ENCODE measurements around the gene MYO5B. TPM values are rescaled to one million over a fixed set of nuclear protein-coding genes. Genes with fewer than 3 reads are reported as not detected.
"Not testable (repeated sequence)": the region's sequence is repeated elsewhere in the genome, so short reads cannot be mapped to it uniquely, and the experiment has no call there.

Gene MYO5B
- total RNA-seq, 5 donors from 2014 or later (not counting 1 experiment from before 2014, with no cell fraction given), result 0.09 to 0.72 (median 0.50) TPM; not detected in 2

- CTCF ChIA-PET, result interaction anchor here in 1 of 2 donors (0.6 to 0.7 kb wide), 3 partner anchors 10 to 46 kb away, joined by 4 to 6 read pairs (median 4); no protein-coding TSS in a partner anchor
- peaks cover 57 to 64% (median 58%) of the 10 kb centered on the region in 3 donors for H3K4me1 Mint-ChIP-seq
- H3K27me3 Mint-ChIP-seq, result no peaks in the 10 kb centered on the region
- Histone ChIP-seq H3K4me3 (ENCODE audit: control insufficient read depth in 1 of 2, extremely low read depth in 1 of 2, low read length in 1 of 2) (peak within 1 kb of the TSS; percentile 89 to 91), H3K36me3 (ENCODE audit: control insufficient read depth in 2 of 2, extremely low read depth in 1 of 2, insufficient read depth in 1 of 2, low read length in 1 of 2) (no peaks in the 10 kb centered on the region), H3K9me3 (no peaks in the 10 kb centered on the region), H3K27ac (ENCODE audit: low read length) (peak within 1 kb of the TSS; percentile 92), H3K4me1 (ENCODE audit: control insufficient read depth in 1 of 2, extremely low read depth in 1 of 2, insufficient read depth in 2 of 2, low read length in 2 of 2) (peaks cover 14 to 34% of the 10 kb centered on the region in 2 experiments), H3K27me3 (replicated peaks in 1 of 2; ENCODE audit: control insufficient read depth in 2 of 2, extremely low read depth in 1 of 2, insufficient read depth in 2 of 2, low read length in 1 of 2) (no peaks in the 10 kb centered on the region)
- POLR2A ChIA-PET, result interaction anchor here (0.6 kb wide), 2 partner anchors 9 to 327 kb away, joined by 5 to 8 read pairs; no protein-coding TSS in a partner anchor
- H3K27ac Mint-ChIP-seq, result peak within 1 kb of the TSS; percentile 97
- H3K36me3 Mint-ChIP-seq, result peaks cover 15% of the 10 kb centered on the region
- peaks cover 0 to 14% (median 9%) of the 10 kb centered on the region in 3 donors for H3K9me3 Mint-ChIP-seq
- ATAC-seq (replicated peaks in 1 of 4), result peak; percentile 86 to 91 (median 88)
- under 1% methylated on average over 73 of the region's 74 CpGs for WGBS (ENCODE audit: insufficient coverage)
- peak within 1 kb of the TSS; percentile 91 to 99 (median 95) for H3K4me3 Mint-ChIP-seq
- peak; percentile 47 to 85 (median 62) for DNase-seq
Measured at GRCh38 chr18:49813319-49814146, 381.4 kb downstream of the MYO5B start, which contains the start of gene ACAA2. Gene ACAA2 (minus strand): TSS chr18:49813533. CDS start chr18:49813484, 49 bp downstream.

DNA sequence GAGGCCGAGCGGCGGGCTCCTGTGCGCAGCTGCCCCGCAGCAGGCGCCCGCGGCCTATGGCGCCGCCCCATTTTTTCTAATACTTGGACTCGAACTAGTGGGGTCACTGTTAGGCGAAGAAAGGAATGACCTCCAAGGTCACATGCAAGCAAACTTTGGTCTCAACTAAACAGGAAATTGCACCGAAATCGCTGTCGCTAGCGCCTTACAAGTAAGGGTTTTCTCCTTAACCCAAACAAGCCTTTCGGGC, 382.0 kb downstream of the MYO5B start:
- H3K4me3 Mint-ChIP-seq, result peak overlapping the region; percentile 91 to 99 (median 95)

GRCh38 chr18:49812286-49813068, 382.5 kb downstream of the MYO5B start:
- CTCF ChIA-PET, result no interaction called here
- Histone ChIP-seq H3K27ac (ENCODE audit: low read length) (peak overlapping the region; percentile 92), H3K9me3 (no peaks in the 10 kb centered on the region), H3K4me3 (ENCODE audit: control insufficient read depth in 1 of 2, extremely low read depth in 1 of 2, low read length in 1 of 2) (peak overlapping the region; percentile 89 to 91), H3K4me1 (ENCODE audit: control insufficient read depth in 1 of 2, extremely low read depth in 1 of 2, insufficient read depth in 2 of 2, low read length in 2 of 2) (peaks cover 8 to 25% of the 10 kb centered on the region in 2 experiments), H3K27me3 (replicated peaks in 1 of 2; ENCODE audit: control insufficient read depth in 2 of 2, extremely low read depth in 1 of 2, insufficient read depth in 2 of 2, low read length in 1 of 2) (no peaks in the 10 kb centered on the region), H3K36me3 (ENCODE audit: control insufficient read depth in 2 of 2, extremely low read depth in 1 of 2, insufficient read depth in 1 of 2, low read length in 1 of 2) (no peaks in the 10 kb centered on the region)
- H3K27ac Mint-ChIP-seq, result peak overlapping the region; percentile 97
- no peaks in the 10 kb centered on the region for H3K27me3 Mint-ChIP-seq
- H3K4me1 Mint-ChIP-seq, result peaks cover 48 to 61% (median 50%) of the 10 kb centered on the region in 3 donors
- POLR2A ChIA-PET, result no interaction called here
- 72% methylated on average over 10 of the region's 13 CpGs for WGBS (ENCODE audit: insufficient coverage)
- peaks cover 26% of the 10 kb centered on the region for H3K36me3 Mint-ChIP-seq
- peak in 1 of 35 experiments; percentile 10 for DNase-seq
- H3K4me3 Mint-ChIP-seq, result peak overlapping the region; percentile 91 to 99 (median 95)
- peak in 1 of 4 experiments; percentile 1 for ATAC-seq (replicated peaks in 1 of 4)
- H3K9me3 Mint-ChIP-seq, result peaks cover 0 to 21% (median 11%) of the 10 kb centered on the region in 3 donors

More for the DNA sequence above, 382.0 kb downstream of the MYO5B start:
- peak overlapping the region; percentile 97 for H3K27ac Mint-ChIP-seq
- H3K36me3 Mint-ChIP-seq, result peaks cover 21% of the 10 kb centered on the region
- Histone ChIP-seq H3K4me3 (ENCODE audit: control insufficient read depth in 1 of 2, extremely low read depth in 1 of 2, low read length in 1 of 2) (peak overlapping the region; percentile 89 to 91), H3K36me3 (ENCODE audit: control insufficient read depth in 2 of 2, extremely low read depth in 1 of 2, insufficient read depth in 1 of 2, low read length in 1 of 2) (no peaks in the 10 kb centered on the region), H3K27me3 (replicated peaks in 1 of 2; ENCODE audit: control insufficient read depth in 2 of 2, extremely low read depth in 1 of 2, insufficient read depth in 2 of 2, low read length in 1 of 2) (no peaks in the 10 kb centered on the region), H3K9me3 (no peaks in the 10 kb centered on the region), H3K4me1 (ENCODE audit: control insufficient read depth in 1 of 2, extremely low read depth in 1 of 2, insufficient read depth in 2 of 2, low read length in 2 of 2) (peaks cover 11 to 30% of the 10 kb centered on the region in 2 experiments), H3K27ac (ENCODE audit: low read length) (peak overlapping the region; percentile 92)
- CTCF ChIA-PET, result no interaction called here
- POLR2A ChIA-PET, result no interaction called here
- H3K27me3 Mint-ChIP-seq, result no peaks in the 10 kb centered on the region
- ATAC-seq (replicated peaks in 1 of 4), result peak in 2 of 4 experiments; percentile 1
- H3K9me3 Mint-ChIP-seq, result peaks cover 0 to 19% (median 11%) of the 10 kb centered on the region in 3 donors
- under 1% methylated on average over 12 of the region's 17 CpGs for WGBS (ENCODE audit: insufficient coverage)
- peak in 1 of 35 experiments; percentile 13 for DNase-seq
- H3K4me1 Mint-ChIP-seq, result peaks cover 53 to 63% (median 53%) of the 10 kb centered on the region in 3 donors

DNA sequence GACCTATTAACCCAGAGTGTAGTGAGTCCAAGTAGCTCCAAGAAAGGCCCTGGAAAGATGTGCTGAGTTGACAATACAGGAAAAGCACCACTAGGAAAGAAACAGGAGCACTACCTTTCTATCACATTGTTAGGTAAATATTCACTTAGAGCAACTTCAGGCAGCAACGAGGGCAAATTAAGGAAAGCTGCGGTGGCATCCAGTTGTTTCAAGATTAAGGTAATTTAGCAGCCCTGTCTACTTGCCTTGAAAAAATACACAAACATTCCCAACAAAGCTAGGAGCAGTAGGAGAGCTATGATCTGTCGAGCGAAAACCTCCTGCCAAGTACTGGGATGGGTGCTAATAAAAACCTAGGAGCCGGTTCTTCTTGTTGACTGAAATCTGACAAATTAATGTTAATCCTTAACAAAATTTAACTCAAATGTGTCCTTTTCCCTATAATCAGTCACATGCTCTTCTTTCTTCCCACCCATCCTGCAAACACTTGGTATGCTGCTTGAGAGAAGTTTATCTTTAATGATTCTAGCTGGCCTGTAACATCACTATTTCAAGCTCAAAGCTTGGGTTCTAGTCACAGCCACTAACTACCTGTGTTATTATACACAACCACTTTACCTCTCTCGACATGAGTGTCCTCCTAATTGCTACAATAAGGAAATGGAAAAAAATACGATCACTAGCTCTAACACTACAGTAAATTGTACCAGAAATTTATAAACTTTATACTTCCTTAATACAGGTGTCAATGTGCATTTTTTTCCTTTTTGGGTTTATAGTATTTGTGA, 383.6 kb downstream of the MYO5B start:
- peaks cover 8 to 21% of the 10 kb centered on the region in 2 experiments for H3K4me1 ChIP-seq (ENCODE audit: control insufficient read depth in 1 of 2, extremely low read depth in 1 of 2, insufficient read depth in 2 of 2, low read length in 2 of 2)
- POLR2A ChIA-PET, result no interaction called here
- H3K36me3 Mint-ChIP-seq, result peaks cover 31% of the 10 kb centered on the region

GRCh38 chr18:49808553-49809191, 386.3 kb downstream of the MYO5B start:
- H3K9me3 ChIP-seq; ATAC-seq (replicated peaks in 1 of 4); H3K27me3 Mint-ChIP-seq; H3K36me3 ChIP-seq (ENCODE audit: control insufficient read depth in 2 of 2, extremely low read depth in 1 of 2, insufficient read depth in 1 of 2, low read length in 1 of 2); DNase-seq; H3K4me3 ChIP-seq (ENCODE audit: control insufficient read depth in 1 of 2, extremely low read depth in 1 of 2, low read length in 1 of 2); H3K4me3 Mint-ChIP-seq; H3K27me3 ChIP-seq (replicated peaks in 1 of 2; ENCODE audit: control insufficient read depth in 2 of 2, extremely low read depth in 1 of 2, insufficient read depth in 2 of 2, low read length in 1 of 2); H3K27ac ChIP-seq (ENCODE audit: low read length); H3K27ac Mint-ChIP-seq: not testable (repeated sequence)
- POLR2A ChIA-PET, result interaction anchor here in 1 of 2 donors (0.6 kb wide), 1 partner anchor 15 kb away, joined by 3 read pairs; no protein-coding TSS in a partner anchor
- Mint-ChIP-seq H3K4me1 (peaks cover 38 to 60% (median 50%) of the 10 kb centered on the region in 3 donors), H3K36me3 (peaks cover 32% of the 10 kb centered on the region), H3K9me3 (peaks cover 0 to 21% (median 11%) of the 10 kb centered on the region in 3 donors)
- CTCF ChIA-PET, result interaction anchor here in 1 of 2 donors (0.6 kb wide), 1 partner anchor 851 kb away, joined by 3 read pairs; no protein-coding TSS in a partner anchor
- WGBS (ENCODE audit: insufficient coverage), result 98% methylated on average over 7 of the region's 10 CpGs
- H3K4me1 ChIP-seq (ENCODE audit: control insufficient read depth in 1 of 2, extremely low read depth in 1 of 2, insufficient read depth in 2 of 2, low read length in 2 of 2), result peaks cover 5 to 18% of the 10 kb centered on the region in 2 experiments

More for the DNA sequence above, 383.6 kb downstream of the MYO5B start:
- H3K4me1 Mint-ChIP-seq, result peaks cover 43 to 58% (median 49%) of the 10 kb centered on the region in 3 donors
- ATAC-seq (replicated peaks in 1 of 4), result no peak
- 80% methylated on average over 1 of the region's 7 CpGs for WGBS (ENCODE audit: insufficient coverage)
- peaks cover 0 to 21% (median 11%) of the 10 kb centered on the region in 3 donors for H3K9me3 Mint-ChIP-seq
- no peaks in the 10 kb centered on the region for H3K27me3 ChIP-seq (replicated peaks in 1 of 2; ENCODE audit: control insufficient read depth in 2 of 2, extremely low read depth in 1 of 2, insufficient read depth in 2 of 2, low read length in 1 of 2)
- no peak overlapping the region for H3K27ac Mint-ChIP-seq
- H3K36me3 ChIP-seq (ENCODE audit: control insufficient read depth in 2 of 2, extremely low read depth in 1 of 2, insufficient read depth in 1 of 2, low read length in 1 of 2), result no peaks in the 10 kb centered on the region
- H3K9me3 ChIP-seq, result no peaks in the 10 kb centered on the region
- H3K4me3 Mint-ChIP-seq, result peak overlapping the region in 2 of 3 donors; percentile 32 to 99
- no peaks in the 10 kb centered on the region for H3K27me3 Mint-ChIP-seq
- DNase-seq, result no peak
- no peak overlapping the region for H3K4me3 ChIP-seq (ENCODE audit: control insufficient read depth in 1 of 2, extremely low read depth in 1 of 2, low read length in 1 of 2)
- no peak overlapping the region for H3K27ac ChIP-seq (ENCODE audit: low read length)
- CTCF ChIA-PET, result interaction anchor here (0.6 kb wide), 3 partner anchors 352 to 1089 kb away, joined by 3 to 4 read pairs (median 3); no protein-coding TSS in a partner anchor
